ENCODE measurements around the gene CSNK2B.

- TF ChIP-seq, protein P1, sequence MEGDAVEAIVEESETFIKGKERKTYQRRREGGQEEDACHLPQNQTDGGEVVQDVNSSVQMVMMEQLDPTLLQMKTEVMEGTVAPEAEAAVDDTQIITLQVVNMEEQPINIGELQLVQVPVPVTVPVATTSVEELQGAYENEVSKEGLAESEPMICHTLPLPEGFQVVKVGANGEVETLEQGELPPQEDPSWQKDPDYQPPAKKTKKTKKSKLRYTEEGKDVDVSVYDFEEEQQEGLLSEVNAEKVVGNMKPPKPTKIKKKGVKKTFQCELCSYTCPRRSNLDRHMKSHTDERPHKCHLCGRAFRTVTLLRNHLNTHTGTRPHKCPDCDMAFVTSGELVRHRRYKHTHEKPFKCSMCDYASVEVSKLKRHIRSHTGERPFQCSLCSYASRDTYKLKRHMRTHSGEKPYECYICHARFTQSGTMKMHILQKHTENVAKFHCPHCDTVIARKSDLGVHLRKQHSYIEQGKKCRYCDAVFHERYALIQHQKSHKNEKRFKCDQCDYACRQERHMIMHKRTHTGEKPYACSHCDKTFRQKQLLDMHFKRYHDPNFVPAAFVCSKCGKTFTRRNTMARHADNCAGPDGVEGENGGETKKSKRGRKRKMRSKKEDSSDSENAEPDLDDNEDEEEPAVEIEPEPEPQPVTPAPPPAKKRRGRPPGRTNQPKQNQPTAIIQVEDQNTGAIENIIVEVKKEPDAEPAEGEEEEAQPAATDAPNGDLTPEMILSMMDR (IDR thresholded peaks at IDR 0.05; ENCODE audit: low read length), result no peak
- no peak for TF ChIP-seq EZH2phosphoT487 (IDR thresholded peaks at IDR 0.05; ENCODE audit: low read length)
Measured at GRCh38 chr6:31639043-31639442, 26.8 kb upstream of the CSNK2B start.
